Measurements from ENCODE around the gene PSTPIP1.

- TF ChIP-seq BRD4 (CRISPR knock-in tag; IDR thresholded peaks at IDR 0.05), result no peak
- TF ChIP-seq ZBTB26 (CRISPR knock-in tag; IDR thresholded peaks at IDR 0.05; ENCODE audit: borderline replicate concordance), result no peak
- no peak for TF ChIP-seq BRCA1 (CRISPR knock-in tag; IDR thresholded peaks at IDR 0.05)
- TF ChIP-seq STAT6 (CRISPR knock-in tag; IDR thresholded peaks at IDR 0.05; ENCODE audit: borderline replicate concordance), result no peak
Measured at GRCh38 chr15:77075528-77075927, 80.6 kb downstream of the PSTPIP1 start.

Data from HepG2 (cell line).